Measurements from ENCODE around the gene OR52L1.
"Not testable (repeated sequence)": the region's sequence is repeated elsewhere in the genome, so short reads cannot be mapped to it uniquely, and the experiment has no call there.

Gene OR52L1

GRCh38 chr11:5986885-5987284 is at the start of gene OR52L1:
Gene OR52L1 (minus strand): TSS chr11:5986985. CDS start chr11:5986930, 55 bp downstream.
- no peak for DNase-seq

GRCh38 chr11:6030708-6031405 is 44.1 kb upstream of the OR52L1 start, which contains the start of gene OR56A1:
Gene OR56A1 (minus strand): TSS chr11:6030758. CDS start chr11:6027692, 3,066 bp downstream.
- no peak for DNase-seq

- no peak for DNase-seq
These were observed 40.7 kb upstream of the OR52L1 start for GRCh38 chr11:6027501-6027900.

GRCh38 chr11:6025056-6025455 is 38.3 kb upstream of the OR52L1 start:
- no peak for DNase-seq

- DNase-seq, result peak; percentile 58
These were observed 36.2 kb upstream of the OR52L1 start for GRCh38 chr11:6022956-6023355.

GRCh38 chr11:6013042-6013441 is 26.3 kb upstream of the OR52L1 start:
- no peak for DNase-seq

- DNase-seq, result no peak
These were observed 25.4 kb upstream of the OR52L1 start for GRCh38 chr11:6012035-6012668.

- no peak for DNase-seq
These were observed 20.1 kb upstream of the OR52L1 start, which contains the start of gene OR56A4 for GRCh38 chr11:6006846-6007245. Gene OR56A4 (minus strand): TSS chr11:6006946. CDS start chr11:6002992, 3,954 bp downstream.

- no peak for DNase-seq
These were observed 19.6 kb upstream of the OR52L1 start for GRCh38 chr11:6006395-6006794.

GRCh38 chr11:6002202-6002699 is 15.5 kb upstream of the OR52L1 start:
- DNase-seq, result no peak

- no peak for DNase-seq
These were observed 8.0 kb upstream of the OR52L1 start for GRCh38 chr11:5994791-5995190.

GRCh38 chr11:5992604-5993251 is 5.9 kb upstream of the OR52L1 start:
- no peak for DNase-seq

- DNase-seq, result no peak
These were observed 5.4 kb upstream of the OR52L1 start for GRCh38 chr11:5992150-5992549.

GRCh38 chr11:5989203-5989602 is 2.4 kb upstream of the OR52L1 start:
- DNase-seq, result no peak

GRCh38 chr11:5983443-5983842 is 3.3 kb downstream of the OR52L1 start:
- DNase-seq, result no peak

- no peak for DNase-seq
These were observed 13.3 kb downstream of the OR52L1 start for GRCh38 chr11:5973530-5973929.

GRCh38 chr11:5968394-5968793 is 18.4 kb downstream of the OR52L1 start, which contains the start of gene OR56A5:
Gene OR56A5 (minus strand): TSS chr11:5968494. CDS start chr11:5968494, 0 bp downstream.
- no peak for DNase-seq

GRCh38 chr11:5967708-5968107 is 19.1 kb downstream of the OR52L1 start:
- DNase-seq, result no peak

GRCh38 chr11:5966958-5967357 is 19.8 kb downstream of the OR52L1 start:
- DNase-seq, result no peak

GRCh38 chr11:5960704-5961320 is 26.0 kb downstream of the OR52L1 start:
- DNase-seq, result not testable (repeated sequence)

- DNase-seq, result no peak
These were observed 31.2 kb downstream of the OR52L1 start for GRCh38 chr11:5955586-5955985.

- DNase-seq, result no peak
These were observed 44.8 kb downstream of the OR52L1 start, which contains the start of gene OR56A3 for GRCh38 chr11:5941951-5942350. Gene OR56A3 (plus strand): TSS chr11:5942251. CDS start chr11:5947347, 5,096 bp downstream.

- no peak for DNase-seq
These were observed 46.0 kb downstream of the OR52L1 start for GRCh38 chr11:5940748-5941147.

Measured in islet precursor cell (in vitro differentiated cells).